Mucosa of rectum (tissue), 2 donors: ENCODE results near the gene CPT1A.
"Not testable (repeated sequence)": the region's sequence is repeated elsewhere in the genome, so short reads cannot be mapped to it uniquely, and the experiment has no call there.

Experiments
- H3K27ac ChIP-seq, 2 donors: one replicate each; pipeline ENCODE4 v1.7.0; 2013; ENCODE audit warnings: inconsistent platforms in 2 of 2, low read depth in 2 of 2, low read length in 2 of 2
- H3K27me3 ChIP-seq, 2 donors: one replicate each; pipeline ENCODE4 v1.7.0; 2013; ENCODE audit warnings: low read length in 2 of 2; ENCODE audit not compliant: control insufficient read depth in 2 of 2, insufficient read depth in 2 of 2
- H3K36me3 ChIP-seq, 2 donors: one replicate each; pipeline ENCODE4 v1.7.0; 2013; ENCODE audit warnings: low read length in 2 of 2; ENCODE audit not compliant: control insufficient read depth in 2 of 2, insufficient read depth in 2 of 2
- H3K4me1 ChIP-seq, 2 donors: one replicate each; pipeline ENCODE4 v1.7.0; 2013; ENCODE audit warnings: low read length in 2 of 2, mild to moderate bottlenecking in 1 of 2; ENCODE audit not compliant: control insufficient read depth in 2 of 2, insufficient read depth in 2 of 2
- H3K4me3 ChIP-seq, 2 donors: one replicate each; pipeline ENCODE4 v1.7.0; 2013; ENCODE audit warnings: low read length in 2 of 2
- H3K9ac ChIP-seq, 2 donors: one replicate each; pipeline ENCODE4 v1.7.0; 2013; ENCODE audit warnings: low read length in 2 of 2, low read depth in 1 of 2, mild to moderate bottlenecking in 1 of 2
- H3K9me3 ChIP-seq, 2 donors: one replicate each; pipeline ENCODE4 v1.7.0; 2013; ENCODE audit warnings: low read length in 2 of 2; ENCODE audit not compliant: control insufficient read depth in 2 of 2
- donor health status: healthy.
- donor health status: Normal muscosa, but diverticular disease.

The CPT1A gene

DNA sequence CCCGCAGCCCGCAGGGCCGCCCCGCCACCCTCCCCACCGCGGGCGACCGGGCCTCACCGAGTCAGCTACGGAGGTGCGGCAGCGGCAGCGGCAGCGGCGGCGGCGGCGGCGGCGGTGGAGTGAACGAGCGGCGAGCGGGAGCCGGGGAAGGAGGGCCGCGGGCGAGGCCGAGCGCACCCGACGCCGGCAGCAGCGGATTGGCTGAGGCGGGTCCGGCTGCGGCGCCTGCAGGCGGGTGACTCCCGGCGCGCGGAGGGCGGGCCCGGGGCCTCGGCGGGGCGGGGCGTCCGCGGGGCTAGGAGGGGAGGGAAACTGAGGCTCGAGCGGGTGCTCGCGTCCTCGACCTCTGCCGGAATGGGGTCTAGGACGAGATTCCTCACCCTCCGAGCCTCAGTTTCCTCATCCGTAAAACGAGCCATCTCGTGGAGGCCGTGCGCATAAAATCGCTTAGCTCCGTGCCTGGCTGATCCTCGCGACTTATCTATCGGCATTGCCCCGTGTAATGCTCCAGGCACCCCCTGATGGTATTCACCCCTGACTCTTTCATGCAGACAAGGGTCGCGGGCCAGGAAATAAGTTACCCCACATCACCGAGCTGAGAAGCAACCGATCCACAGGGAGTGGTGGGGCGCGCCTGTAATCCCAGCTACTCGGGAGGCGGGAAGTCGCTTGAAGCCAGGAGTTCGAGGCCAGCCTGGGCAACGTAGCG lies at the start of gene CPT1A:
TSS of gene CPT1A (minus strand) at position 199 of the 709 bp plus-strand sequence. CDS start 26,442 bp downstream, outside the sequence.
- Histone ChIP-seq H3K27ac (peak within 1 kb of the TSS; percentile 99), H3K9ac (peak within 1 kb of the TSS; percentile 94 to 95), H3K27me3 (no peaks in the 10 kb centered on the region), H3K4me3 (peak within 1 kb of the TSS; percentile 81 to 85), H3K36me3 (peaks cover 0 to 4% of the 10 kb centered on the region in 2 donors), H3K4me1 (peaks cover 47 to 48% of the 10 kb centered on the region in 2 donors), H3K9me3 (no peaks in the 10 kb centered on the region)

DNA sequence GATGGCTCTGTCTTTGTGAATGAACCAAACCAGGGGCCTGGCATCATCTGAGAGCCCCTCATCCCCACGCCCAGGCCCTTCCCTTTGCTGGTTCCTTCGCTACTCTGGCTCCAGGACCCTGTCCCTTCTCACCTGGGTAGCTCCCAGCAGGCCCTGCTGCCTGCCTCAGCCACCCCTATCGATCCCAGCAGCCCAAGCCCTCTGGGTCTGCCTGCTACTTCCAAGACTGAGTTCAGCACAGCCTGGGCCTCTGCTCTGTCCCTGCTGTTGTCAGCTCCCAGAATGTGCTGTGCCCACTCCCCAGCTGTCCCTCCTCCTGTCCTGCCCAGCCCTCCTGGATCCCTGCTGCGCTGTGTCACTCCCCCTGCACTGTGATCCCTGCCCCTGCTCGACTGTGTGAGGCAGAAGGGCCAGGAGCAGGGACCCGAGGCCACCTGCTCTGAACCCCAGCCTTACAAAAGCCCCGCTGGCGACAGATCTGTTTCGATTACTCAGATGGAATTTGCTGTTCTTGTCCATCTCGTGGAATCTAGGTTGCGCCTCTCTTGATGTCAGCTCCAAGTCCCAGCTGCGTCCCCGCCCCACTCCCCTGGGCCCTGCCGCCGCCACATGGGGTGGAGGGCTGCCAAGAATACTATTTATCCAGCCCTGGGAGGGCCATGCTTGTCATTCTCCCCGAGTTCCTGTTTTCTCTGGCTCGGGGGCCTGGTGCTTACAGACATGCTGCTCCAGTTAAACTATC lies 48.9 kb upstream of the CPT1A start:
- H3K4me1 ChIP-seq: peaks cover 0 to 8% of the 10 kb centered on the region in 2 donors
- H3K27me3 ChIP-seq: no peaks in the 10 kb centered on the region
- peaks cover 27 to 41% of the 10 kb centered on the region in 2 donors for H3K36me3 ChIP-seq
- H3K27ac ChIP-seq: no peak overlapping the region
- H3K9me3 ChIP-seq: no peaks in the 10 kb centered on the region
- H3K9ac ChIP-seq: no peak overlapping the region
- H3K4me3 ChIP-seq: no peak overlapping the region

DNA sequence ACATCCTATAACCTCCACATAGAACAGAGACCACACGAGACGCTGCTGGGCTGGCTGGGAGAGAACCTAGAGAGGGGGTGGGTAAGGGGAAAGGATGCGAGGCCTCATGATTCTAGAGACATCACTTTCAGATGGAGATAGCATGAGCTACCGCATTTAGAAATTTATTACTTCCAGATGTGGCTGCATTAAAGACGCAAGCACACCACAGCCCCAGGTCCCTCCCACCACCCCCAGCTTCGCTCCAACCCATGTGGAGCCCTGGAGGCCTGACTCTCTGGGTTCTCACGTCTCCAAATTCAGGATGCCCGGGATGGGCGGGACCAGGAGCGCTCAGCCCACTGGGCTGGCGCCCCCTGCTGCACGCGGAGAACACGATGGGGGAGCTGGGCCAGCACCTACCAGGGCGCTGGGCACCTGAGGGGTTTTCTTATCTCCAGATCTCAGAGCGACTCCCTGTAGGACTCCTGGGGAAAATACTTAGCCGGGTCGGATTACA lies 48.3 kb upstream of the CPT1A start:
- Histone ChIP-seq H3K27me3 (no peaks in the 10 kb centered on the region), H3K27ac (no peak overlapping the region), H3K9me3 (no peaks in the 10 kb centered on the region), H3K4me3 (no peak overlapping the region), H3K36me3 (peaks cover 24 to 37% of the 10 kb centered on the region in 2 donors), H3K9ac (no peak overlapping the region), H3K4me1 (peaks cover 0 to 8% of the 10 kb centered on the region in 2 donors)

DNA sequence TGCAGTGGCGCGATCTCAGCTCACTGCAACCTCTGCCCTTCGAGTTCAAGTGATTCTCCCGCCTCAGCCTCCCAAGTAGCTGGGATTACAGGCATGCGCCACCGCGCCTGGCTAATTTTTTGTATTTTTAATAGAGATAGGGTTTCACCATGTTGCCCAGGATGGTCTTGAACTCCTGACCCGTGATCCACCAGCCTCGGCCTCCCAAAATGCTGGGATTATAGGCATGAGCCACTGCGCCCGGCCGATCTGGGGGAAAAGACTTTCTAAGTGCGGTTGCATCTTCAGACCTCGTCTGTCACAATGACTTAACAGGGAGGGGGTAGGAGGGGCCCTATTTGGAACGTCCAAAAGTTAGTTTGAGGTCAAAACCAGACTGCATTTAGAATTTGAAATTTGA lies 43.1 kb upstream of the CPT1A start:
- H3K27ac ChIP-seq, H3K4me1 ChIP-seq, H3K9ac ChIP-seq, H3K4me3 ChIP-seq, H3K36me3 ChIP-seq, H3K9me3 ChIP-seq, H3K27me3 ChIP-seq: not testable (repeated sequence)

DNA sequence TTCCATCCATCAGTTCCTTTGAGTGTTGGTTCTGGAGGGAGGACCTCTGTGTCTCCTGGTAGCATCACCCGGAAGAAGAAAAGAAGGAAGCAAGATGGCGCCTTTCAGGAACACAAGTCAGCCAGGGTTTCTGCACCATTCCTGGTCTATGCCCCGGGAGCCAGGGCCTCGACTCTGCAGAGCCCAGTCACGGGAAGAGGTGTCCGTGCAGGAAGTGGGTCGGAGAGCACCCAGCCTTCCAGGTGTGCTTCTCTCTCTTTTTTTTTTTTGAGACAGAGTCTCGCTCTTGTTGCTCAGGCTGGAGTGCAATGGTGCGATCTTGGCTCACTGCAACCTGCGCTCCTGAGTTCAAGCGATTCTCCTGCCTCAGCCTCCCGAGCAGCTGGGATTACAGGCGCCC lies 40.7 kb upstream of the CPT1A start:
- H3K9me3 ChIP-seq: no peaks in the 10 kb centered on the region
- no peaks in the 10 kb centered on the region for H3K4me1 ChIP-seq
- H3K4me3 ChIP-seq: no peak overlapping the region
- H3K27me3 ChIP-seq: no peaks in the 10 kb centered on the region
- peaks cover 0 to 2% of the 10 kb centered on the region in 2 donors for H3K36me3 ChIP-seq
- H3K27ac ChIP-seq: no peak overlapping the region
- H3K9ac ChIP-seq: no peak overlapping the region

DNA sequence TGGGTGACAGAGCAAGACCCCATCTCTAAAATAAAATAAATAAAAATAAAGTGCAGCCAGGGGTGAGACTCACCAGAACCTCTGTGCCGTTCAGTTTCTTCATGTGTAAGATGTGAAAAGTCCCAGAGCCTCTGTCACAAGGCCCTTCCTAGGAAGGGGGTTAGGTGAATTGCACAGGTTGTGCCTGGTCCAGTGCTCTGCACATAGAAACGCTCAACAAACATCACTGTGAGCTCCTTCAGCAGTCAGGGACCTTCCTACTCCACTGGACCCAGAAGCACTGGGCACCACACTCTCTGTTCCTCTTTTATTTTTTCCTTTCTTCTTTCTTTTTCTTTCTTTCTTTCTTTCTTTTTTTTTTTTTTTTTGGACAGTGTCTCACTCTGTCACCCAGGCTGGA lies 39.6 kb upstream of the CPT1A start:
- H3K36me3 ChIP-seq: peaks cover 0 to 2% of the 10 kb centered on the region in 2 donors
- H3K4me3 ChIP-seq: no peak overlapping the region
- H3K27me3 ChIP-seq: no peaks in the 10 kb centered on the region
- H3K9ac ChIP-seq: no peak overlapping the region
- no peak overlapping the region for H3K27ac ChIP-seq
- no peaks in the 10 kb centered on the region for H3K9me3 ChIP-seq
- no peaks in the 10 kb centered on the region for H3K4me1 ChIP-seq

DNA sequence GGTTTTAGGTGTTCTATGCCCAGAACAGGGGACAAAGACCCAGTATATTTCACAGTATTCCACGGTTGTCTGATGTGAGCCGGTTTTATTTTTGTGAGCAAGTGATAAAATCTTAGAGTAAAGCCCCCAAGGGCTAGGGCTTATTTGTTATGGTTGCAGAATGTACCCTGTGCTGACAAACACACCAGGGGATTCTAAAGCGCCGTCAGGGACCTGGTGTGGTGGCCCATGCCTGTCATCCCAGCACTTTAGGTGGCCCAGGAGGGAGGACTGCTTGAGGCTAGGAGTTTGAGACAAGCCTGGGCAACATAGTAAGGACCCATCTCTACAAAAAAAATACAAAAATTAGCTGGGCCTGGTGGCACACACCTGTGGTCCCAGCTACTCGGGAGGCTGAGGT lies 39.1 kb upstream of the CPT1A start:
- Histone ChIP-seq H3K36me3 (peaks cover 0 to 2% of the 10 kb centered on the region in 2 donors), H3K4me3 (no peak overlapping the region), H3K27ac (no peak overlapping the region), H3K4me1 (no peaks in the 10 kb centered on the region), H3K27me3 (no peaks in the 10 kb centered on the region), H3K9ac (no peak overlapping the region), H3K9me3 (no peaks in the 10 kb centered on the region)

DNA sequence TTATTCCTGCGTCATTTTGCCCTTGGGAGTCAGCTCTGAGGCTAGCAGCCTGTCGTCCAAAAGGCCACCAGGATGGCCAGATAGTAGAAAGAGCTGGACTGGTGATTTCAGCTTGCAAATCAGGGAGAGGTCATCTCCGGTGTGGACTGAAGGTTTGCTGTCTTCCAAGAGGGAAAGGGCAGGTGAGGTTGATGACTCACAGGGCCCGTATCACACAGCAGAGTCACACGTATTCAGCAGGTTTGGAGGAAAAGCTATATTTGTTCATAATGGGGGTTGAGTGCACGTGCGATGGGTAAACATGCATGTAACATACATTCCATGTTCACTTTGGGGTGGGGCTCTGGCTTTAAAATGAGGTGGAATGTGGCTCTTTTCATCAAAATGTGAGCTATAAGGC lies 36.3 kb upstream of the CPT1A start:
- no peak overlapping the region for H3K27ac ChIP-seq
- H3K9ac ChIP-seq: no peak overlapping the region
- no peak overlapping the region for H3K4me3 ChIP-seq
- no peaks in the 10 kb centered on the region for H3K9me3 ChIP-seq
- no peaks in the 10 kb centered on the region for H3K4me1 ChIP-seq
- H3K36me3 ChIP-seq: peaks cover 0 to 2% of the 10 kb centered on the region in 2 donors
- no peaks in the 10 kb centered on the region for H3K27me3 ChIP-seq

DNA sequence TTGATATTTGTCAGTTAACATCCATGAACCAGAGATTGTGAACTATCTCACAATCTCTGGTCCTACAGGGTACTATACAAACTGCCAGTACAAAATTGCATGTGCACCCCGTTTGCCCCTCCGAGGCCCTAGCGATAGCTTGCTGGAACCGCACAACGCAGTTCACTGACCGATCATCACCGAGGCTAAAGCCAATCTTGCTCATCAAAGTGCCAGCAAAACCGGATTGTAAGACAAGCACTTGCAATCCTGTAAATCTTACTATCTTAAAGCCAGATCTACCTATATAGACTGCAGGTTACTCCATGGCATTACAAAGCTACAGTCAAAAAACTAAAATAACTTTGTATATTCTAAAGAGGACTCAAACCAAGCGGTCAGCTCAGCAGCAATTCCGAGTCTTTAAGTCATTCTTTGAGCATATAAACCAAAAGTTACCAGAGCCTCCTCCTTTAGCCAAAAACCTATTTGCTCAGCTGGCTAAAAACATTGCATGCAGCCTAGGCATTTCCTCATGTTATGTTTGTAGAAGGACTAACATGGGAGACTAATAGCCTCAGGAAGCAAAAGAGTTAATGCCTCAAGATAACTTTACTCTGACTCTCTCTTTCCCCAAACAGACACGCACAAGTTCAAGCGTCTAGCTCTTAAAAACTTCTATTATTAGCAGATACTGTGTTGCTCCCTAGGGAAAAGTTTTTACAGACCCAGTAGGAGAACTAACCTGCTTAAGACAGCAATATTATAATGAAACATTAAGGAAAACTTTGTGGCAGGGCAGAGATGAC lies 30.7 kb upstream of the CPT1A start:
- H3K27me3 ChIP-seq: no peaks in the 10 kb centered on the region
- H3K4me1 ChIP-seq: peaks cover 7 to 13% of the 10 kb centered on the region in 2 donors
- no peak overlapping the region for H3K4me3 ChIP-seq
- no peak overlapping the region for H3K9ac ChIP-seq
- H3K36me3 ChIP-seq: no peaks in the 10 kb centered on the region
- H3K9me3 ChIP-seq: no peaks in the 10 kb centered on the region
- H3K27ac ChIP-seq: no peak overlapping the region

DNA sequence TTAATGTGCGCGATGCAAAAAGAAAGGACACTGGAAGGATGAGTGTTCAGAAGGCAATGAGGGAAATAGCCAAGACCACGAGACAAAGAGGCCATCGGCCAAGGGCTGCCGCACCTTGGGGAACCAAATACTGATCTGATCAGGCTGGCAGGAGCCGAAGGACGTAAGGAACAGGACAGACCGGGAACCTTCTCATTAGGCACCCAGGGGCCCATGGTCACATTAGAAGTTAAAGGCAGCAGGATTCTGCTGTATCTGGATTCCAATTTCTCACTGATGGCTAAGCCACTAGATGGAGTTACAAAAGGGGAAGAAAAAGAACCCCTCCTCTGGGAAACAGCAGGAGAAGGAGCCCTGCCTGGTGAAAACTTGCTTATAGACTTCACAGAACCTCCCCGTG lies 28.8 kb upstream of the CPT1A start:
- Histone ChIP-seq H3K9ac (peak overlapping the region in 1 of 2 donors; percentile 63), H3K4me1 (peaks cover 7 to 13% of the 10 kb centered on the region in 2 donors), H3K36me3 (no peaks in the 10 kb centered on the region), H3K27ac (no peak overlapping the region), H3K27me3 (no peaks in the 10 kb centered on the region), H3K9me3 (no peaks in the 10 kb centered on the region), H3K4me3 (peak overlapping the region; percentile 68 to 78)
